ENCODE measurements around the gene SBNO2.

DNA sequence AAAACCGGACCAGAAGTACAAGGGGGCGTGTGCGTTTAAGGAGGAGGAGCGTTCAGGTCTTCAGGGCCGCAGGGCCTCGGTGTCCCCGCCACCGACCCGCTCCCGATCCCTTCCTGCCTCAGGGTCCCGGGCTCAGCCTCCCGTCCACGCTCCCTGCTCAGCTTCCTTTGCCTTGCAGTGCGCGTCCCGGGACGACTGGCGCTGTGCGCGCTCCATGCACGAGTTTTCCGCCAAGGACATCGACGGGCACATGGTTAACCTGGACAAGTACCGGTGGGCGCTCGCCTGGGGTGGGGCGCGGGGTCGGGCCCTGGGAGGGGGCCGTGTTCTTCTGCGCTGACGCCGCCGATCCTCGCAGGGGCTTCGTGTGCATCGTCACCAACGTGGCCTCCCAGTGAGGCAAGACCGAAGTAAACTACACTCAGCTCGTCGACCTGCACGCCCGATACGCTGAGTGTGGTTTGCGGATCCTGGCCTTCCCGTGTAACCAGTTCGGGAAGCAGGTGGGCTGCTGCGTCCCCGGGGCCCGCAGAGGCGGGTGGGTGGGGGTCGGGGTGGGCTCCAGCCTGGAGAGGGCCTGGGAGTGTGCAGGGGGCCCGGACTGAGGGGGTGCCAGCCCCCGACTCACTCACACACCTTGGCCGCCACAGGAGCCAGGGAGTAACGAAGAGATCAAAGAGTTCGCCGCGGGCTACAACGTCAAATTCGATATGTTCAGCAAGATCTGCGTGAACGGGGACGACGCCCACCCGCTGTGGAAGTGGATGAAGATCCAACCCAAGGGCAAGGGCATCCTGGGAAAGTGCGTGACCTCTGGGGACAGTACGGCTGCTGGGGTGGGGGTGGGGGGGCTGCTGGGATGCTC, 68.8 kb downstream of the SBNO2 start:
- TF ChIP-seq, protein P1, sequence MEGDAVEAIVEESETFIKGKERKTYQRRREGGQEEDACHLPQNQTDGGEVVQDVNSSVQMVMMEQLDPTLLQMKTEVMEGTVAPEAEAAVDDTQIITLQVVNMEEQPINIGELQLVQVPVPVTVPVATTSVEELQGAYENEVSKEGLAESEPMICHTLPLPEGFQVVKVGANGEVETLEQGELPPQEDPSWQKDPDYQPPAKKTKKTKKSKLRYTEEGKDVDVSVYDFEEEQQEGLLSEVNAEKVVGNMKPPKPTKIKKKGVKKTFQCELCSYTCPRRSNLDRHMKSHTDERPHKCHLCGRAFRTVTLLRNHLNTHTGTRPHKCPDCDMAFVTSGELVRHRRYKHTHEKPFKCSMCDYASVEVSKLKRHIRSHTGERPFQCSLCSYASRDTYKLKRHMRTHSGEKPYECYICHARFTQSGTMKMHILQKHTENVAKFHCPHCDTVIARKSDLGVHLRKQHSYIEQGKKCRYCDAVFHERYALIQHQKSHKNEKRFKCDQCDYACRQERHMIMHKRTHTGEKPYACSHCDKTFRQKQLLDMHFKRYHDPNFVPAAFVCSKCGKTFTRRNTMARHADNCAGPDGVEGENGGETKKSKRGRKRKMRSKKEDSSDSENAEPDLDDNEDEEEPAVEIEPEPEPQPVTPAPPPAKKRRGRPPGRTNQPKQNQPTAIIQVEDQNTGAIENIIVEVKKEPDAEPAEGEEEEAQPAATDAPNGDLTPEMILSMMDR (conservative IDR thresholded peaks at IDR 0.05; ENCODE audit: low read length): no peak
- TF ChIP-seq EZH2phosphoT487 (IDR thresholded peaks at IDR 0.05; ENCODE audit: borderline replicate concordance, low read depth, low read length): no peak
